Stimulated activated naive CD8-positive, alpha-beta T cell treated with anti-CD3 and anti-CD28 coated beads, Interleukin-15, Interleukin-2, amounts not matched to agents 100 U/mL and 50 U/mL, for 24 hours (primary cell): ENCODE measurements around the gene DDX20.
"Not testable (repeated sequence)": the region's sequence is repeated elsewhere in the genome, so short reads cannot be mapped to it uniquely, and the experiment has no call there.

Experiments
- ATAC-seq: fragments of 150-1000 bp; cut with Tn5 transposase; one replicate; pipeline ENCODE4 v1.10.0; 2021
- DNase-seq: peaks from one replicate; pipeline ENCODE4 v3.0.0; 2021

The DDX20 gene

GRCh38 chr1:111733183-111733991, 22.3 kb upstream of the DDX20 start:
- ATAC-seq (no peak), DNase-seq (no peak)

GRCh38 chr1:111733992-111734341, 21.7 kb upstream of the DDX20 start:
- no peak for ATAC-seq

GRCh38 chr1:111734426-111734825, 21.3 kb upstream of the DDX20 start:
- no peak for ATAC-seq
- no peak for DNase-seq

More at GRCh38 chr1:111733992-111734341, 21.7 kb upstream of the DDX20 start:
- DNase-seq, result no peak

- ATAC-seq (no peak), DNase-seq (no peak)
These were observed 20.8 kb upstream of the DDX20 start for GRCh38 chr1:111734856-111735255.

- DNase-seq, result no peak
- ATAC-seq, result no peak
These were observed 20.4 kb upstream of the DDX20 start for GRCh38 chr1:111735321-111735720.

GRCh38 chr1:111735858-111736544, 19.7 kb upstream of the DDX20 start:
- DNase-seq (no peak), ATAC-seq (no peak)

GRCh38 chr1:111736548-111737215, 19.0 kb upstream of the DDX20 start:
- ATAC-seq, result no peak
- no peak for DNase-seq

- ATAC-seq (no peak), DNase-seq (no peak)
These were observed 18.2 kb upstream of the DDX20 start for GRCh38 chr1:111737216-111738132.

GRCh38 chr1:111738133-111738435, 17.6 kb upstream of the DDX20 start:
- no peak for ATAC-seq
- no peak for DNase-seq

- DNase-seq (peak; percentile 54), ATAC-seq (peak; percentile 49)
These were observed 17.1 kb upstream of the DDX20 start for GRCh38 chr1:111738436-111739193.

GRCh38 chr1:111739194-111739924, 16.3 kb upstream of the DDX20 start, which contains the start of gene INKA2:
TSS of gene INKA2 (minus strand) at chr1:111739395. CDS start at chr1:111739242, 153 bp downstream.
- DNase-seq (peak; percentile 86), ATAC-seq (peak; percentile 87)

- ATAC-seq, result peak; percentile 6
- DNase-seq, result peak; percentile 25
These were observed 15.6 kb upstream of the DDX20 start for GRCh38 chr1:111739925-111740765.

GRCh38 chr1:111742292-111742691, 13.4 kb upstream of the DDX20 start:
- not testable (repeated sequence) for DNase-seq, ATAC-seq

- no peak for ATAC-seq
- DNase-seq, result no peak
These were observed 12.7 kb upstream of the DDX20 start for GRCh38 chr1:111742938-111743549.

- DNase-seq, result no peak
- no peak for ATAC-seq
These were observed 12.0 kb upstream of the DDX20 start for GRCh38 chr1:111743679-111744101.

- ATAC-seq (no peak), DNase-seq (no peak)
These were observed 9.8 kb upstream of the DDX20 start for GRCh38 chr1:111745675-111746613.

GRCh38 chr1:111746614-111746999, 9.1 kb upstream of the DDX20 start:
- ATAC-seq (no peak), DNase-seq (no peak)

- peak; percentile 76 for ATAC-seq
- DNase-seq, result peak; percentile 77
These were observed 8.4 kb upstream of the DDX20 start for GRCh38 chr1:111747282-111747734.
